Loucy (cell line): ENCODE data around the gene TRRAP.

Experiments
- H2AFZ ChIP-seq: fragments of 200-600 bp; sonication (generic); 2 replicates; pipeline ENCODE4 v1.6.0; 2016; ENCODE audit warnings: antibody characterized with exemption, mild to moderate bottlenecking, low read length, moderate library complexity
- H3F3A ChIP-seq: fragments of 200-600 bp; 2 replicates; pipeline ENCODE4 v1.6.0; 2016; ENCODE audit warnings: antibody characterized with exemption, low read depth, mild to moderate bottlenecking
- H3K27me3 ChIP-seq: fragments of 200-600 bp; sonication (generic); 2 replicates; pipeline ENCODE4 v1.6.1; 2014; ENCODE audit warnings: low read length, mild to moderate bottlenecking; ENCODE audit not compliant: insufficient read depth, poor library complexity, severe bottlenecking
- H3K36me3 ChIP-seq: fragments of 200-600 bp; sonication (generic); 2 replicates; pipeline ENCODE4 v1.6.1; 2016; ENCODE audit warnings: low read length; ENCODE audit not compliant: insufficient read depth
- H3K4me1 ChIP-seq: fragments of 200-600 bp; sonication (generic); 2 replicates; pipeline ENCODE4 v1.5.1; 2014; ENCODE audit warnings: low read length, mild to moderate bottlenecking; ENCODE audit not compliant: insufficient read depth, poor library complexity, severe bottlenecking
- H3K4me2 ChIP-seq: fragments of 200-600 bp; sonication (generic); 2 replicates; pipeline ENCODE4 v1.6.0; 2014; ENCODE audit warnings: antibody characterized with exemption, low read length, low read depth, mild to moderate bottlenecking; ENCODE audit not compliant: poor library complexity, severe bottlenecking
- H3K4me3 ChIP-seq: fragments of 200-600 bp; sonication (generic); 2 replicates; pipeline ENCODE4 v1.5.1; 2014; ENCODE audit warnings: low read length, mild to moderate bottlenecking, mixed read lengths; ENCODE audit not compliant: poor library complexity, severe bottlenecking
- H3K79me2 ChIP-seq: fragments of 200-600 bp; sonication (generic); 2 replicates; pipeline ENCODE4 v1.6.1; 2014; ENCODE audit warnings: low read length; ENCODE audit not compliant: insufficient read depth
- H3K9ac ChIP-seq: fragments of 200-600 bp; sonication (generic); 2 replicates; pipeline ENCODE4 v1.6.0; 2014; ENCODE audit warnings: mild to moderate bottlenecking, low read depth, low read length, moderate library complexity; ENCODE audit not compliant: poor library complexity, severe bottlenecking
- H3K9me2 ChIP-seq: fragments of 200-600 bp; sonication (generic); replicated peaks from 2 replicates; pipeline ENCODE4 v1.6.1; 2016; ENCODE audit warnings: low read depth, low read length, mixed read lengths
- H3K9me3 ChIP-seq: fragments of 200-600 bp; sonication (generic); 2 replicates; pipeline ENCODE4 v1.6.1; 2014; ENCODE audit warnings: mild to moderate bottlenecking, antibody characterized with exemption, low read length, low read depth; ENCODE audit not compliant: insufficient read depth
- H4K20me1 ChIP-seq: fragments of 200-600 bp; sonication (generic); 2 replicates; pipeline ENCODE4 v1.6.0; 2014; ENCODE audit warnings: antibody characterized with exemption, low read length, mild to moderate bottlenecking; ENCODE audit not compliant: insufficient read depth, poor library complexity, severe bottlenecking
- EZH2phosphoT487 ChIP-seq: fragments of 200-600 bp; IDR thresholded peaks from 2 replicates; pipeline ENCODE4 v1.6.1; 2018; ENCODE audit warnings: antibody characterized with exemption, mild to moderate bottlenecking, moderate library complexity, borderline replicate concordance
- TF ChIP-seq, protein P1 (sequence below): fragments of 200-600 bp; sonication (generic); conservative IDR thresholded peaks from 2 replicates; pipeline ENCODE4 v1.5.1; 2014; ENCODE audit warnings: mild to moderate bottlenecking, antibody characterized with exemption, low read length

The TRRAP gene

DNA sequence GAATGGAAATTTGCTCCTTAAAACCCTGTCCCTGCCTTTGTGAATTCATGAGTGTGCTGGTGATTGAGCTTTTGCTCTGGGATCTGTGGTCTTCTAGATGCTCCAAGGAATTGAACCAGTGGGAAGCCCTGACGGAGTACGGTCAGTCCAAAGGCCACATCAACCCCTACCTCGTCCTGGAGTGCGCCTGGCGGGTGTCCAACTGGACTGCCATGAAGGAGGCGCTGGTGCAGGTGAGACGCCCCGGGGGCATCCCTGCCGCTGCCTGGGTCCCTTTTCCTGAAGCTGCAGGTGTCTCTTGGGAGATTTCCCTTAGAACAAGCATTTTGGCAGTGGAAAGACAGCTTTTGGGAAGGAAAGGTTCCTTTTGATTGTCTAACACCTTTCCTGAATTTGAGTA is 100.3 kb downstream of the TRRAP start:
- H3K4me1 ChIP-seq = no peaks in the 10 kb centered on the region

DNA sequence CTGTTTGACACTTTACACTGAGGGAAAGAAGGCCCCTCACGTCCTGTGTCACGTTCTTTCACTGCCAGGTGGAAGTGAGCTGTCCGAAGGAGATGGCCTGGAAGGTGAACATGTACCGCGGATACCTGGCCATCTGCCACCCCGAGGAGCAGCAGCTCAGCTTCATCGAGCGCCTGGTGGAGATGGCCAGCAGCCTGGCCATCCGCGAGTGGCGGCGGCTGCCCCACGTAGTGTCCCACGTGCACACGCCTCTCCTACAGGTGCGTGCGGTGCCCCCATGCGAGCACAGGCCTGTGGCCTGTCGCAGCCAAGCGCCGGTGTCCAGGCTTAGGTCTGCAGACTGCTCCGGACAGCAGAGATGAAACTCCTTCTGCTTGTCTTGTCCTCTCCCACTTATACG is 103.4 kb downstream of the TRRAP start:
- H3K27me3 ChIP-seq = no peaks in the 10 kb centered on the region
- no peak overlapping the region for H2AFZ ChIP-seq
- H3K9me3 ChIP-seq = no peaks in the 10 kb centered on the region
- H4K20me1 ChIP-seq = no peaks in the 10 kb centered on the region
- H3K4me2 ChIP-seq = no peak overlapping the region
- H3K36me3 ChIP-seq = peaks cover 95% of the 10 kb centered on the region
- H3K4me3 ChIP-seq = no peak overlapping the region
- H3K4me1 ChIP-seq = no peaks in the 10 kb centered on the region
- TF ChIP-seq EZH2phosphoT487 = no peak
- TF ChIP-seq, protein P1, sequence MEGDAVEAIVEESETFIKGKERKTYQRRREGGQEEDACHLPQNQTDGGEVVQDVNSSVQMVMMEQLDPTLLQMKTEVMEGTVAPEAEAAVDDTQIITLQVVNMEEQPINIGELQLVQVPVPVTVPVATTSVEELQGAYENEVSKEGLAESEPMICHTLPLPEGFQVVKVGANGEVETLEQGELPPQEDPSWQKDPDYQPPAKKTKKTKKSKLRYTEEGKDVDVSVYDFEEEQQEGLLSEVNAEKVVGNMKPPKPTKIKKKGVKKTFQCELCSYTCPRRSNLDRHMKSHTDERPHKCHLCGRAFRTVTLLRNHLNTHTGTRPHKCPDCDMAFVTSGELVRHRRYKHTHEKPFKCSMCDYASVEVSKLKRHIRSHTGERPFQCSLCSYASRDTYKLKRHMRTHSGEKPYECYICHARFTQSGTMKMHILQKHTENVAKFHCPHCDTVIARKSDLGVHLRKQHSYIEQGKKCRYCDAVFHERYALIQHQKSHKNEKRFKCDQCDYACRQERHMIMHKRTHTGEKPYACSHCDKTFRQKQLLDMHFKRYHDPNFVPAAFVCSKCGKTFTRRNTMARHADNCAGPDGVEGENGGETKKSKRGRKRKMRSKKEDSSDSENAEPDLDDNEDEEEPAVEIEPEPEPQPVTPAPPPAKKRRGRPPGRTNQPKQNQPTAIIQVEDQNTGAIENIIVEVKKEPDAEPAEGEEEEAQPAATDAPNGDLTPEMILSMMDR = no peak
- H3K9ac ChIP-seq = no peak overlapping the region
- H3K9me2 ChIP-seq = no peaks in the 10 kb centered on the region
- no peaks in the 10 kb centered on the region for H3K79me2 ChIP-seq
- H3F3A ChIP-seq = no peaks in the 10 kb centered on the region

More for the DNA sequence above, 100.3 kb downstream of the TRRAP start:
- Histone ChIP-seq H3K4me2 (no peak overlapping the region), H2AFZ (no peak overlapping the region), H3K4me3 (no peak overlapping the region), H3K36me3 (peaks cover 95% of the 10 kb centered on the region), H3K9me2 (no peaks in the 10 kb centered on the region), H3K27me3 (no peaks in the 10 kb centered on the region), H4K20me1 (no peaks in the 10 kb centered on the region), H3F3A (no peaks in the 10 kb centered on the region), H3K9me3 (no peaks in the 10 kb centered on the region), H3K79me2 (no peaks in the 10 kb centered on the region), H3K9ac (no peak overlapping the region)
- no peak for TF ChIP-seq EZH2phosphoT487
- TF ChIP-seq, protein P1 = no peak

DNA sequence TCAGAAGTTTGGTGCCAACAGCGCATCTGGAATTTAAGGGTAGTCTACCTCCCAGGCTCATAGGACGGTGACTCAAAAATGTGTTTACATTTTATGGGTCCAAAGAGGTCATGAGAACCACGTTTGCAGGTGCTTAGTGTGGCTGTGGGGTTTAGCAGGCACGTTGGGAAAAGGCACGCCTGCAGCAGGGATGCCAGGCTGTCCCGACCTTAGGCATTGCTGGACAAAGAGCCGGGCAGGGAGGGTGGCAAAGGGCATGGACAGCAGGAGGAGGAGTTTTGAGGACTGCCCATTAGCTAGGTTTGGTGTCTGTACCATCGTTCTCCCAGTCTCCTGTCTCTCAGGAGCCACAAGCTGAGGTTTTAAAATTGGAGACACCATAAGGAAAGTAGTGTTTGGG is 104.4 kb downstream of the TRRAP start:
- Histone ChIP-seq H3K4me1 (no peaks in the 10 kb centered on the region), H3K9me2 (no peaks in the 10 kb centered on the region), H3K36me3 (peaks cover 95% of the 10 kb centered on the region), H3K4me3 (no peak overlapping the region), H3F3A (no peaks in the 10 kb centered on the region), H4K20me1 (no peaks in the 10 kb centered on the region), H3K79me2 (no peaks in the 10 kb centered on the region), H2AFZ (no peak overlapping the region), H3K4me2 (no peak overlapping the region), H3K9ac (no peak overlapping the region), H3K9me3 (no peaks in the 10 kb centered on the region), H3K27me3 (no peaks in the 10 kb centered on the region)
- no peak for TF ChIP-seq EZH2phosphoT487
- TF ChIP-seq, protein P1 = no peak
